ENCODE measurements around the gene MOB3B. TPM values are rescaled to one million over a fixed set of nuclear protein-coding genes. Genes with fewer than 3 reads are reported as not detected.

The MOB3B gene
- total and polyA plus RNA-seq, 10 of the 15 experiments (the other 5 are each of a cell fraction or from before 2014, with no cell fraction given), result 0.44 to 2.7 (median 0.91) TPM

DNA sequence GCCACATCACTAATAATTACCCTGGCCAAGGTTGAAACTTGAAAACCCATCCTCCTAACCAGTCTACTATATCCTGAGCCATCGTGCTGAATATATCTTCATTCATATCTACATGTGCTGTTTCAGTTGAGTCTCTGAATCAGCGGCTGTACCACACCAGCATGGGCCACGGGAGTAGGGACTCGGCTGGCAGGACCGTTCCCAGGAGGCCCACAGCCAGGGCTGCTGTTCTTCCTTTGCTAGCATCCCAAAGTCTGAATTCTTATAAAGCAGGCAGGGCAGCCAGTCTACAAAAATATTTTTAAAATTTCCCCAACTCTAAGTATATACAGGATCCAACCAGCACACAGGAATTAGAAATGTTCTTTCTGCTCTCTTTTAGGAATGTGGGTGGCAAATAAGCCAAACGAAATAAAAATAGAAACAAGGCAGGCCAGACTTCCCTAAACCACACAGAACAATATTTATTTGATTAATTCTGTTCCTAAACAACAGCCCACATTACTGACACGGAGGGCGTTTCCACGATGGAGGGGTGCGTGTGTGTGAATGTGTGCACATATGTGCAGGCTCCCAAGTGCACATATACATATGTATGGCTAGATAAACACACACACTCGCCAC is 189.8 kb downstream of the MOB3B start:
- CTCF ChIA-PET, result interaction anchor here (1.5 kb wide), 1 partner anchor 207 kb away, joined by 9 read pairs; no protein-coding TSS in a partner anchor
- no peak overlapping the region for H3K4me2 ChIP-seq (ENCODE audit: control insufficient read depth, insufficient read depth)
- DNase-seq (ENCODE audit: low read depth, low spot score) (no peak), ATAC-seq (no peak), FAIRE-seq (no peak)
- no peak overlapping the region for H3K4me3 ChIP-seq
- no TSS peak for BruUV-seq (replicated peaks)
- H3K27ac ChIP-seq (ENCODE audit: control insufficient read depth, insufficient read depth), result no peak overlapping the region
- no peak overlapping the region for H2AFZ ChIP-seq (ENCODE audit: control insufficient read depth, low read depth, low read length)
- SMC1A ChIA-PET (ENCODE audit: uncharacterized antibody, unreplicated experiment), result no interaction called here
- RAD21 ChIA-PET (ENCODE audit: unreplicated experiment), result no interaction called here
- no peaks in the 10 kb centered on the region for H3K27me3 ChIP-seq (replicated peaks in 1 of 2; ENCODE audit: control insufficient read depth in 2 of 2, insufficient read depth in 2 of 2, low read length in 1 of 2)
- H3K9me3 ChIP-seq (replicated peaks; ENCODE audit: control insufficient read depth, insufficient read depth, low read length), result no peaks in the 10 kb centered on the region
- intact Hi-C loops (cut with micrococcal nuclease; ENCODE audit: unreplicated experiment) (loop anchor here (10.0 kb wide), 1 partner anchor 735 kb away; no protein-coding TSS in a partner anchor), in situ Hi-C loops (cut with MboI) (no loop called here)
- WGBS (ENCODE audit: insufficient coverage, insufficient replicate concordance, low lambda C conversion rate, missing lambda C conversion rate), result 69% methylated on average over 11 of the region's 11 CpGs
- no peaks in the 10 kb centered on the region for H3K4me1 ChIP-seq (ENCODE audit: control insufficient read depth, insufficient read depth, low read length)
- no peaks in the 10 kb centered on the region for H4K20me1 ChIP-seq (ENCODE audit: control insufficient read depth, insufficient read depth)
- no peak overlapping the region for H3K9ac ChIP-seq (ENCODE audit: control insufficient read depth, insufficient read depth, low read length)
- no peaks in the 10 kb centered on the region for H3K36me3 ChIP-seq (ENCODE audit: control insufficient read depth in 2 of 2, insufficient read depth in 2 of 2, low read length in 1 of 2)
- TF ChIP-seq EP300 (IDR thresholded peaks at IDR 0.05; ENCODE audit: borderline replicate concordance in 1 of 2, control insufficient read depth in 1 of 2, low read depth in 2 of 2, low read length in 2 of 2) (no peak), NFXL1 (IDR thresholded peaks at IDR 0.05; ENCODE audit: borderline replicate concordance) (no peak), NR2C2 (IDR thresholded peaks at IDR 0.05; ENCODE audit: borderline replicate concordance, control insufficient read depth, insufficient read length, low read depth) (no peak), FOXK2 (IDR thresholded peaks at IDR 0.05) (no peak), IKZF2 (IDR thresholded peaks at IDR 0.05) (no peak), KDM1A (IDR thresholded peaks at IDR 0.05; ENCODE audit: borderline replicate concordance) (no peak), POLR2A (IDR thresholded peaks at IDR 0.05; ENCODE audit: low read depth, low read length) (no peak), RFX5 (IDR thresholded peaks at IDR 0.05; ENCODE audit: low read depth, low read length) (no peak), PAX5 (IDR thresholded peaks at IDR 0.05; ENCODE audit: borderline replicate concordance, low read depth, low read length) (no peak), ZSCAN29 (IDR thresholded peaks at IDR 0.05) (no peak), TCF12 (IDR thresholded peaks at IDR 0.05; ENCODE audit: low read depth, low read length) (no peak), IKZF1 (conservative IDR thresholded peaks at IDR 0.05) (no peak), SIN3A (IDR thresholded peaks at IDR 0.05; ENCODE audit: low read depth, low read length) (no peak), RCOR1 (conservative IDR thresholded peaks at IDR 0.05; ENCODE audit: low read depth, low read length) (no peak), SUPT20H (IDR thresholded peaks at IDR 0.05; ENCODE audit: borderline replicate concordance, control insufficient read depth, low read depth, low read length) (no peak), CBX5 (IDR thresholded peaks at IDR 0.05; ENCODE audit: low read depth) (no peak), SREBF2 (IDR thresholded peaks at IDR 0.05; ENCODE audit: low read length) (no peak), SMC3 (IDR thresholded peaks at IDR 0.05; ENCODE audit: borderline replicate concordance, low read length) (no peak), RBBP5 (conservative IDR thresholded peaks at IDR 0.05) (no peak)
- TF ChIP-seq, protein P1, sequence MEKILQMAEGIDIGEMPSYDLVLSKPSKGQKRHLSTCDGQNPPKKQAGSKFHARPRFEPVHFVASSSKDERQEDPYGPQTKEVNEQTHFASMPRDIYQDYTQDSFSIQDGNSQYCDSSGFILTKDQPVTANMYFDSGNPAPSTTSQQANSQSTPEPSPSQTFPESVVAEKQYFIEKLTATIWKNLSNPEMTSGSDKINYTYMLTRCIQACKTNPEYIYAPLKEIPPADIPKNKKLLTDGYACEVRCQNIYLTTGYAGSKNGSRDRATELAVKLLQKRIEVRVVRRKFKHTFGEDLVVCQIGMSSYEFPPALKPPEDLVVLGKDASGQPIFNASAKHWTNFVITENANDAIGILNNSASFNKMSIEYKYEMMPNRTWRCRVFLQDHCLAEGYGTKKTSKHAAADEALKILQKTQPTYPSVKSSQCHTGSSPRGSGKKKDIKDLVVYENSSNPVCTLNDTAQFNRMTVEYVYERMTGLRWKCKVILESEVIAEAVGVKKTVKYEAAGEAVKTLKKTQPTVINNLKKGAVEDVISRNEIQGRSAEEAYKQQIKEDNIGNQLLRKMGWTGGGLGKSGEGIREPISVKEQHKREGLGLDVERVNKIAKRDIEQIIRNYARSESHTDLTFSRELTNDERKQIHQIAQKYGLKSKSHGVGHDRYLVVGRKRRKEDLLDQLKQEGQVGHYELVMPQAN (conservative IDR thresholded peaks at IDR 0.05), result no peak
- POLR2A ChIA-PET, result no interaction called here
- H3K79me2 ChIP-seq (ENCODE audit: control insufficient read depth, insufficient read depth, low read length), result no peaks in the 10 kb centered on the region

Measured in GM12878 (cell line).